HepG2 (cell line): Measurements from ENCODE around the gene RIPOR3. TPM values are rescaled to one million over a fixed set of nuclear protein-coding genes. Genes with fewer than 3 reads are reported as not detected.
"Not testable (repeated sequence)": the region's sequence is repeated elsewhere in the genome, so short reads cannot be mapped to it uniquely, and the experiment has no call there.

Experiments
- ATAC-seq: fragments of 200-7000 bp; cut with Tn5 transposase; 3 replicates; pipeline ENCODE4 v1.9.1; 2020; ENCODE audit warnings: mild to moderate bottlenecking, moderate library complexity
- BruUV-seq: library from RNA; stranded (reverse); fragments of 400-500 nt; replicated peaks from 2 replicates; lab custom pipeline; 2021; lab: Mats Ljungman, UMichigan
- CTCF ChIA-PET: fragments of 300-600 bp; formaldehyde crosslinking; extraction: SDS; loops from one replicate; lab custom pipeline; 2021; ENCODE audit warnings: low total read pairs, inconsistent platforms, low intra/inter-chr PET ratio; lab: Yijun Ruan, JAX
- POLR2A ChIA-PET: fragments of 350-600 bp; sonication (Branson Sonifier 250); formaldehyde crosslinking; loops from one replicate; lab custom pipeline; 2020; ENCODE audit warnings: antibody characterized with exemption, inconsistent platforms; lab: Yijun Ruan, JAX
- DNase-seq: peaks from one replicate; pipeline ENCODE4 v3.0.0-alpha.2; 2015; ENCODE audit warnings: low spot score
- FAIRE-seq: peaks from 3 replicates; lab custom pipeline; 2011; peaks lifted over from hg19 to GRCh38; lab: Jason Lieb, UNC
- H2AFZ ChIP-seq: one replicate; pipeline ENCODE4 v1.6.1; 2011; ENCODE audit warnings: low read length, inconsistent platforms
- H3K27ac ChIP-seq: fragments of 300-600 bp; 3 replicates; pipeline ENCODE4 v1.8.0; 2011; ENCODE audit warnings: mixed run types, mild to moderate bottlenecking, mixed read lengths, low read length, inconsistent platforms; ENCODE audit not compliant: insufficient read depth; ENCODE audit errors: extremely low read length
- H3K27me3 ChIP-seq, 2 experiments: fragments of 200-600 bp in 1 of 2; 2 replicates in 1 of 2; 3 replicates in 1 of 2; pipeline versions ENCODE4 v1.6.0 to v1.8.0; 2011; ENCODE audit warnings: low read length in 2 of 2, mild to moderate bottlenecking in 2 of 2, moderate library complexity in 2 of 2, inconsistent platforms in 1 of 2; ENCODE audit not compliant: insufficient read depth in 2 of 2, control insufficient read depth in 1 of 2
- H3K36me3 ChIP-seq, 2 experiments: fragments of 200-600 bp in 1 of 2; replicated peaks in 1 of 2; 2 replicates in 1 of 2; 3 replicates in 1 of 2; pipeline versions ENCODE4 v1.5.1 to v1.8.0; 2011; ENCODE audit warnings: low read length in 2 of 2, inconsistent platforms in 1 of 2; ENCODE audit not compliant: insufficient read depth in 2 of 2, control insufficient read depth in 1 of 2
- H3K4me1 ChIP-seq: 2 replicates; pipeline ENCODE4 v1.5.1; 2012; ENCODE audit warnings: low read length, inconsistent platforms; ENCODE audit not compliant: insufficient read depth
- H3K4me2 ChIP-seq: 2 replicates; pipeline ENCODE4 v1.6.0; 2011; ENCODE audit warnings: low read depth, low read length, inconsistent platforms
- H3K4me3 ChIP-seq, 3 experiments: fragments of 200-600 bp in 1 of 3; sonication (generic), shearing (Covaris generic) in 1 of 3; replicated peaks in 1 of 3; 2 replicates each; pipeline ENCODE4 v1.5.1; 2011 to 2016; ENCODE audit warnings: low read length in 3 of 3, inconsistent platforms in 2 of 3, low read depth in 2 of 3, mild to moderate bottlenecking in 2 of 3, control low read depth in 1 of 3, mixed read lengths in 1 of 3; ENCODE audit not compliant: insufficient read depth in 1 of 3
- H3K79me2 ChIP-seq: one replicate; pipeline ENCODE4 v1.6.1; 2011; ENCODE audit warnings: low read length, inconsistent platforms; ENCODE audit not compliant: insufficient read depth
- H3K9ac ChIP-seq: 2 replicates; pipeline ENCODE4 v1.6.0; 2011; ENCODE audit warnings: mild to moderate bottlenecking, low read depth, low read length, inconsistent platforms; ENCODE audit not compliant: insufficient read depth
- H3K9me3 ChIP-seq: 2 replicates; pipeline ENCODE4 v1.5.1; 2012; ENCODE audit warnings: mild to moderate bottlenecking, low read length
- H4K20me1 ChIP-seq: 2 replicates; pipeline ENCODE4 v1.6.0; 2011; ENCODE audit warnings: inconsistent platforms, mild to moderate bottlenecking, low read length, moderate library complexity; ENCODE audit not compliant: insufficient read depth
- ERF ChIP-seq: IDR thresholded peaks from 2 replicates; pipeline ENCODE4 v1.6.1; 2018; ENCODE audit warnings: missing biosample characterization, missing genetic modification reagents
- GZF1 ChIP-seq: sonication (generic); formaldehyde crosslinking; IDR thresholded peaks from 2 replicates; pipeline ENCODE4 v1.5.1; 2020; ENCODE audit warnings: mild to moderate bottlenecking, missing genetic modification reagents
- SAP130 ChIP-seq: IDR thresholded peaks from 2 replicates; pipeline ENCODE4 v1.6.1; 2016; ENCODE audit warnings: low read depth
- SPEN ChIP-seq: sonication (generic); formaldehyde crosslinking; IDR thresholded peaks from 2 replicates; pipeline ENCODE4 v1.5.1; 2020; ENCODE audit warnings: low read depth, mild to moderate bottlenecking, missing genetic modification reagents
- STAG1 ChIP-seq: sonication (generic); formaldehyde crosslinking; IDR thresholded peaks from 2 replicates; pipeline ENCODE4 v1.4.0; 2020; ENCODE audit warnings: missing genetic modification reagents
- TCF7L2 ChIP-seq: IDR thresholded peaks from 2 replicates; pipeline ENCODE4 v1.6.1; 2011; ENCODE audit warnings: mild to moderate bottlenecking, low read depth, low read length, moderate library complexity
- ZNF709 ChIP-seq: sonication (generic); formaldehyde crosslinking; IDR thresholded peaks from 2 replicates; pipeline ENCODE4 v1.5.0; 2020; ENCODE audit warnings: mild to moderate bottlenecking, missing genetic modification reagents
- WGBS: methylation state at CpG from one replicate; pipeline ENCODE4 v1.1.6; 2017; ENCODE audit warnings: low lambda C conversion rate; 5-methylcytosine and 5-hydroxymethylcytosine counted together
- in situ Hi-C: cut with HindIII; loops from 2 replicates; pipeline ENCODE4 v1.10.0; 2017; ENCODE audit warnings: low pct_unique_long_range_greater_than_20kb; ENCODE audit not compliant: extremely low pct_ligation_motif_present
- intact Hi-C: fragments of 100-400 bp; cut with micrococcal nuclease; formaldehyde crosslinking; loops from one replicate; pipeline ENCODE4 v1.10.0; 2022; ENCODE audit not compliant: unreplicated experiment
- polyA plus RNA-seq, 8 experiments: library from polyadenylated mRNA; depleted of rRNA in 3 of 8; stranded (reverse) in 7 of 8; unstranded in 1 of 8; fragments of >200 nt; fragmentation: Illumina TruSeq in 4 of 8; extraction: Trizol in 4 of 8; gene quantifications; 2 replicates each; pipeline versions ENCODE4 v1.2.1 to v1.2.3, GENCODE V29; 2011 to 2016; ENCODE audit warnings: low read depth in 4 of 8, missing spikeins in 1 of 8, mixed read lengths in 1 of 8; ENCODE audit not compliant: insufficient read depth in 1 of 8
- total RNA-seq, 5 experiments: library from RNA; depleted of rRNA; stranded (reverse); fragments of >200 nt; fragmentation: Illumina TruSeq; extraction: Trizol; gene quantifications; 2 replicates each; pipeline ENCODE4 v1.2.3, GENCODE V29; 2016; ENCODE audit warnings: low read depth in 1 of 5
- TF ChIP-seq, protein P1 (sequence below): sonication (generic); formaldehyde crosslinking; IDR thresholded peaks from 2 replicates; pipeline ENCODE4 v1.5.1; 2020; ENCODE audit warnings: mild to moderate bottlenecking, missing genetic modification reagents, moderate library complexity
- TF ChIP-seq, protein P2 (sequence below): IDR thresholded peaks from 2 replicates; pipeline ENCODE4 v1.6.1; 2018; ENCODE audit warnings: missing genetic modification reagents, mild to moderate bottlenecking, missing compliant biosample characterization

The RIPOR3 gene
- total and polyA plus RNA-seq, 2 of the 13 experiments (the other 11 are each of a cell fraction or from before 2014, with no cell fraction given): 0.18 TPM; not detected in 1

DNA sequence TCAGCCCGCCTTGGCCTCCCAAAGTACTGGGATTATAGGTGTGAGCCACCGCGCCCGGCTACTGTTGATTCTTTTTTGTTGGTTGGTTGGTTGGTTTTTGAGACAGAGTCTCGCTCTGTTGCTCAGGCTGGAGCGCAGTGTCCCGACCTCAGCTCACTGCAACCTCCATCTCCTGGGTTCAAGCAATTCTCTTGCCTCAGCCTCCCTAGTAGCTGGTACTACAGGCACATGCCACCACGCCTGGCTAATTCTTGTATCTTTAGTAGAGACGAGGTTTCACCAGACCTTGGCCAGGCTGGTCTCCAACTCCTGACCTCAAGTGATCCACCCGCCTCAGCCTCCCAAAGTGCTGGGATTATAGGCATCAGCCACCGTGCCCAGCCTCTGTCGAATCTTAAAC, 23.1 kb upstream of the RIPOR3 start:
- H3K36me3 ChIP-seq, H3K27me3 ChIP-seq, H3K4me2 ChIP-seq, FAIRE-seq, H3K79me2 ChIP-seq, intact Hi-C loops, in situ Hi-C loops, H3K9me3 ChIP-seq, BruUV-seq, ATAC-seq, H3K4me3 ChIP-seq, H4K20me1 ChIP-seq, DNase-seq, H3K27ac ChIP-seq, H2AFZ ChIP-seq, H3K9ac ChIP-seq: not testable (repeated sequence)
- CTCF ChIA-PET: interaction anchor here (1.3 to 1.5 kb wide), 3 partner anchors 51 to 126 kb away, joined by 3 to 5 read pairs (median 4); no protein-coding TSS in a partner anchor
- TF ChIP-seq, protein P1, sequence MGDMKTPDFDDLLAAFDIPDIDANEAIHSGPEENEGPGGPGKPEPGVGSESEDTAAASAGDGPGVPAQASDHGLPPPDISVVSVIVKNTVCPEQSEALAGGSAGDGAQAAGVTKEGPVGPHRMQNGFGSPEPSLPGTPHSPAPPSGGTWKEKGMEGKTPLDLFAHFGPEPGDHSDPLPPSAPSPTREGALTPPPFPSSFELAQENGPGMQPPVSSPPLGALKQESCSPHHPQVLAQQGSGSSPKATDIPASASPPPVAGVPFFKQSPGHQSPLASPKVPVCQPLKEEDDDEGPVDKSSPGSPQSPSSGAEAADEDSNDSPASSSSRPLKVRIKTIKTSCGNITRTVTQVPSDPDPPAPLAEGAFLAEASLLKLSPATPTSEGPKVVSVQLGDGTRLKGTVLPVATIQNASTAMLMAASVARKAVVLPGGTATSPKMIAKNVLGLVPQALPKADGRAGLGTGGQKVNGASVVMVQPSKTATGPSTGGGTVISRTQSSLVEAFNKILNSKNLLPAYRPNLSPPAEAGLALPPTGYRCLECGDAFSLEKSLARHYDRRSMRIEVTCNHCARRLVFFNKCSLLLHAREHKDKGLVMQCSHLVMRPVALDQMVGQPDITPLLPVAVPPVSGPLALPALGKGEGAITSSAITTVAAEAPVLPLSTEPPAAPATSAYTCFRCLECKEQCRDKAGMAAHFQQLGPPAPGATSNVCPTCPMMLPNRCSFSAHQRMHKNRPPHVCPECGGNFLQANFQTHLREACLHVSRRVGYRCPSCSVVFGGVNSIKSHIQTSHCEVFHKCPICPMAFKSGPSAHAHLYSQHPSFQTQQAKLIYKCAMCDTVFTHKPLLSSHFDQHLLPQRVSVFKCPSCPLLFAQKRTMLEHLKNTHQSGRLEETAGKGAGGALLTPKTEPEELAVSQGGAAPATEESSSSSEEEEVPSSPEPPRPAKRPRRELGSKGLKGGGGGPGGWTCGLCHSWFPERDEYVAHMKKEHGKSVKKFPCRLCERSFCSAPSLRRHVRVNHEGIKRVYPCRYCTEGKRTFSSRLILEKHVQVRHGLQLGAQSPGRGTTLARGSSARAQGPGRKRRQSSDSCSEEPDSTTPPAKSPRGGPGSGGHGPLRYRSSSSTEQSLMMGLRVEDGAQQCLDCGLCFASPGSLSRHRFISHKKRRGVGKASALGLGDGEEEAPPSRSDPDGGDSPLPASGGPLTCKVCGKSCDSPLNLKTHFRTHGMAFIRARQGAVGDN: 0 out of 2 replicates have a peak, but pooled peaks have one; percentile 17
- WGBS: 68% methylated on average over 12 of the region's 12 CpGs
- POLR2A ChIA-PET: interaction anchor here (0.9 to 1.2 kb wide), 2 partner anchors 15 to 51 kb away, joined by 3 to 5 read pairs; no protein-coding TSS in a partner anchor
- H3K4me1 ChIP-seq: peaks cover 42% of the 10 kb centered on the region

DNA sequence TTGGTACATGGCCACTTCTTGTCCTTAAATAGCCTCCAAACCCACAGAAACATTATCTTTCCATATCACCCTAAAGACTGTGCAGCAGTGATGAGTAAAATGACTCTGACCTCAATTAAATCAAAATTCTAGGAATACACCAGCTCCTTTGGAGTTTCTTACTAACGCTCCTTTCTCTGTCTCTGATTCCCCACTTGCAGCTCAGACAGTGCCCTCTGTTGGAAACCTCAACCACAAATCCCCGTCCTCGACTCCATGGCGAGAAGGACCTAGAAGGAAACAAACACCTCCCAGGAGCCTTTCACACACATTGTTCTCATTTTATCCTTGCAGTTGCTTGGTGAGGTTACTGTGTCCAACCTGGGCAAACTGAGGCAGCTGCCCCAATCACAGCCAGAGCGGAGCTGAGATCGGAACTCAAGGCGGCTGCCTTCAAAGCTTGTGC, 22.3 kb upstream of the RIPOR3 start:
- no peak for DNase-seq
- Histone ChIP-seq H3K79me2 (no peaks in the 10 kb centered on the region), H3K27ac (no peak overlapping the region), H3K36me3 (no peaks in the 10 kb centered on the region), H3K4me3 (no peak overlapping the region), H3K9ac (no peak overlapping the region), H3K4me1 (peaks cover 44% of the 10 kb centered on the region), H3K9me3 (no peaks in the 10 kb centered on the region), H3K27me3 (0 out of 5 replicates have a peak, but pooled peaks cover 0 to 2% of the 10 kb centered on the region in 2 experiments), H3K4me2 (peak overlapping the region; percentile 25), H2AFZ (no peak overlapping the region), H4K20me1 (no peaks in the 10 kb centered on the region)
- in situ Hi-C loops (no loop called here), intact Hi-C loops (loop anchor here (1.0 to 2.0 kb wide), 2 partner anchors 43 to 50 kb away; no protein-coding TSS in a partner anchor)
- WGBS: 43% methylated on average over 7 of the region's 7 CpGs
- peak; percentile 70 for ATAC-seq
- ChIA-PET CTCF (interaction anchor here (1.3 to 1.5 kb wide), 3 partner anchors 50 to 125 kb away, joined by 3 to 5 read pairs (median 4); no protein-coding TSS in a partner anchor), POLR2A (interaction anchor here (0.9 to 1.2 kb wide), 2 partner anchors 16 to 51 kb away, joined by 3 to 5 read pairs; no protein-coding TSS in a partner anchor)
- no TSS peak for BruUV-seq
- FAIRE-seq: peak; percentile 88
- TF ChIP-seq ERF (CRISPR knock-in tag) (peak; percentile 39; the same call in 1 of the 2 replicates), GZF1 (no peak), SPEN (CRISPR knock-in tag) (peak; percentile 41; the same call in 1 of the 2 replicates), STAG1 (CRISPR knock-in tag) (peak; percentile 78), SAP130 (CRISPR knock-in tag) (peak; percentile 27; the same call in 1 of the 2 replicates), TCF7L2 (no peak), ZNF709 (CRISPR knock-in tag) (no peak)
- TF ChIP-seq, protein P2, sequence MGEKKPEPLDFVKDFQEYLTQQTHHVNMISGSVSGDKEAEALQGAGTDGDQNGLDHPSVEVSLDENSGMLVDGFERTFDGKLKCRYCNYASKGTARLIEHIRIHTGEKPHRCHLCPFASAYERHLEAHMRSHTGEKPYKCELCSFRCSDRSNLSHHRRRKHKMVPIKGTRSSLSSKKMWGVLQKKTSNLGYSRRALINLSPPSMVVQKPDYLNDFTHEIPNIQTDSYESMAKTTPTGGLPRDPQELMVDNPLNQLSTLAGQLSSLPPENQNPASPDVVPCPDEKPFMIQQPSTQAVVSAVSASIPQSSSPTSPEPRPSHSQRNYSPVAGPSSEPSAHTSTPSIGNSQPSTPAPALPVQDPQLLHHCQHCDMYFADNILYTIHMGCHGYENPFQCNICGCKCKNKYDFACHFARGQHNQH (CRISPR knock-in tag): peak; percentile 61; the same call in 1 of the 2 replicates
